Mucosa of rectum (tissue), 2 donors: ENCODE data around the gene CEACAM19.

Experiments used
- H3K27ac ChIP-seq, 2 donors: one replicate each; pipeline ENCODE4 v1.7.0; 2013; ENCODE audit warnings: inconsistent platforms in 2 of 2, low read depth in 2 of 2, low read length in 2 of 2
- H3K27me3 ChIP-seq, 2 donors: one replicate each; pipeline ENCODE4 v1.7.0; 2013; ENCODE audit warnings: low read length in 2 of 2; ENCODE audit not compliant: control insufficient read depth in 2 of 2, insufficient read depth in 2 of 2
- H3K36me3 ChIP-seq, 2 donors: one replicate each; pipeline ENCODE4 v1.7.0; 2013; ENCODE audit warnings: low read length in 2 of 2; ENCODE audit not compliant: control insufficient read depth in 2 of 2, insufficient read depth in 2 of 2
- H3K4me1 ChIP-seq, 2 donors: one replicate each; pipeline ENCODE4 v1.7.0; 2013; ENCODE audit warnings: low read length in 2 of 2, mild to moderate bottlenecking in 1 of 2; ENCODE audit not compliant: control insufficient read depth in 2 of 2, insufficient read depth in 2 of 2
- H3K4me3 ChIP-seq, 2 donors: one replicate each; pipeline ENCODE4 v1.7.0; 2013; ENCODE audit warnings: low read length in 2 of 2
- H3K9ac ChIP-seq, 2 donors: one replicate each; pipeline ENCODE4 v1.7.0; 2013; ENCODE audit warnings: low read length in 2 of 2, low read depth in 1 of 2, mild to moderate bottlenecking in 1 of 2
- H3K9me3 ChIP-seq, 2 donors: one replicate each; pipeline ENCODE4 v1.7.0; 2013; ENCODE audit warnings: low read length in 2 of 2; ENCODE audit not compliant: control insufficient read depth in 2 of 2
- donor health status: healthy.
- donor health status: Normal muscosa, but diverticular disease.

CEACAM19 gene

DNA sequence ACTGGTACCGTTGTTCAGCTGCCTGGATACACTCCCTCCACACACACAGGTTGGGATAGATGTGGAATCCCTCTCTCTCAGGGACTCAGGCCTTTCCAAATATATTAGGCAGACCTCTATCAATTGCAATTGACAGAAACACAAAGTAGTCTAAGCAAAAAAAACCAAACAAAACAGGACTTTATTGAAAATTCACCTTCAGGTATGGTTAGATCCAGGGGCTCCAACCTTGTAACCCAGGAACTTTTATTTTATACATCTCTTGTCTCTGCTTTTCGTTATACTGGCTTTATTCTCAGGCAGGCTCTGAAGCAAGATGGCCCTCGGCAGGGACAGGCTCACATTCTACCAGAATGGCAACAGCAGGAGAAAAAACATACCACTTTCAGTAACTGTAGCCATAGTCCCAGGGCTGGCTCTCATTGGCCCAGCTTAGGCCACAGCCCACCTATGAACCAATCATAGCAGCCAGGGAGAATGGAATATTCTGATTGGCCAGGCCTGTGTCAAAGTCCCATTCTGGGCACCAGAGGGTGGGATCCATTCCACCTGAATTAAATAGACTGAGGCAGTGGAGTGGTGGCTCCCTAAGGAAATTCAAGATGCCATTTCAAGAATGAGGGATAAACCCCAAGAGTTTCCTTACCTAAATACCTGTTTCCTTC is 13.1 kb upstream of the CEACAM19 start:
- Histone ChIP-seq H3K27me3 (no peaks in the 10 kb centered on the region), H3K4me1 (peaks cover 0 to 3% of the 10 kb centered on the region in 2 donors), H3K4me3 (no peak overlapping the region), H3K27ac (no peak overlapping the region), H3K9ac (no peak overlapping the region), H3K9me3 (no peaks in the 10 kb centered on the region), H3K36me3 (peaks cover 51 to 60% of the 10 kb centered on the region in 2 donors)

DNA sequence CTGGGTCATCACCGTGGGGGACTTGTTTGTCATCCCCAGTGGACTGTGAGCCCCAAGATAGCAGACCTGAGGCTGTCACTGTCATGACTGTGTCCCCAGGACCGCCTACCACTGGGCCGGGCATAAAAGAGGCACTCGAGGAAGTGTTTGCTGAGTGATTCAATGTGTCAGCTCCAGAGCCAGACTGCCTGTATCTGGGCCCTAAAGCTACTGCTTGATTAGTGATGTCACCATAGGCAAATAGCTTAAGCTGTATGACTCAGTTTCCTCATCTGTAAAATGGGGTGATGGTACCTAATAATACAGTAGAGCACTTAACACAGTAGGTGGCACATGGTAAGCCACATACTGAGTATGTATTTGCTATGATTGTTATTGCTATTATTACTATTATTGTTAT is 11.2 kb upstream of the CEACAM19 start:
- Histone ChIP-seq H3K27ac (no peak overlapping the region), H3K4me3 (no peak overlapping the region), H3K9ac (no peak overlapping the region), H3K9me3 (no peaks in the 10 kb centered on the region), H3K36me3 (peaks cover 48 to 53% of the 10 kb centered on the region in 2 donors), H3K27me3 (no peaks in the 10 kb centered on the region), H3K4me1 (peaks cover 0 to 3% of the 10 kb centered on the region in 2 donors)

DNA sequence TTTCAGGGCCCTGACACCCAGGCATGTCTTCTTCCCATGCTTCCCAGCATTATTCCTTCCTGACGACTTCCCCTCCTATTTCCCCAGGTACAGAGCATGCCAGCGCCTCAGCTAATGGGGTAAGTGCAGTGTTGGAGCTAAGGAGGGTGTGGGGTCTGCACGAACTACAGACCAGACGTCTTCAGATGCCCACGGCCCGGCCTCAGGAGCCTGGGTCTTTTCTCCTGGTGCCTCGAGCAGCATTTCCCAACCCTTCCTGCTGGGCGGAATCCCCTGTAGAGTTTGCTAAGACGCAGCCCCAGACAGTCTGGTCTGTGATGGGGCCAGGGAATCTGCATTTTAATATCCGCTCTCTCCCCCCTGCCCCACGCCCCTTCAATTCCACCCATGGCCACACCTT is 10.1 kb upstream of the CEACAM19 start:
- Histone ChIP-seq H3K4me1 (peaks cover 0 to 3% of the 10 kb centered on the region in 2 donors), H3K9me3 (no peaks in the 10 kb centered on the region), H3K27ac (no peak overlapping the region), H3K9ac (no peak overlapping the region), H3K36me3 (peaks cover 38 to 42% of the 10 kb centered on the region in 2 donors), H3K4me3 (no peak overlapping the region), H3K27me3 (no peaks in the 10 kb centered on the region)

- Histone ChIP-seq H3K4me1 (peaks cover 0 to 3% of the 10 kb centered on the region in 2 donors), H3K27me3 (no peaks in the 10 kb centered on the region), H3K36me3 (peaks cover 34 to 40% of the 10 kb centered on the region in 2 donors), H3K9me3 (no peaks in the 10 kb centered on the region), H3K27ac (no peak overlapping the region), H3K9ac (no peak overlapping the region), H3K4me3 (no peak overlapping the region)
Measured at GRCh38 chr19:44661904-44662303, 9.4 kb upstream of the CEACAM19 start.

- H3K9ac ChIP-seq, result no peak overlapping the region
- H3K36me3 ChIP-seq, result peaks cover 34% of the 10 kb centered on the region in 2 donors
Measured at GRCh38 chr19:44662691-44663385, 8.4 kb upstream of the CEACAM19 start.

GRCh38 chr19:44663996-44664395 is 7.3 kb upstream of the CEACAM19 start:
- H3K27ac ChIP-seq, result no peak overlapping the region
- peaks cover 29 to 34% of the 10 kb centered on the region in 2 donors for H3K36me3 ChIP-seq
- H3K27me3 ChIP-seq, result no peaks in the 10 kb centered on the region
- H3K9me3 ChIP-seq, result no peaks in the 10 kb centered on the region
- H3K9ac ChIP-seq, result no peak overlapping the region
- no peaks in the 10 kb centered on the region for H3K4me1 ChIP-seq
- H3K4me3 ChIP-seq, result no peak overlapping the region

More at GRCh38 chr19:44662691-44663385, 8.4 kb upstream of the CEACAM19 start:
- Histone ChIP-seq H3K9me3 (no peaks in the 10 kb centered on the region), H3K4me1 (no peaks in the 10 kb centered on the region), H3K4me3 (no peak overlapping the region), H3K27me3 (no peaks in the 10 kb centered on the region), H3K27ac (no peak overlapping the region)

DNA sequence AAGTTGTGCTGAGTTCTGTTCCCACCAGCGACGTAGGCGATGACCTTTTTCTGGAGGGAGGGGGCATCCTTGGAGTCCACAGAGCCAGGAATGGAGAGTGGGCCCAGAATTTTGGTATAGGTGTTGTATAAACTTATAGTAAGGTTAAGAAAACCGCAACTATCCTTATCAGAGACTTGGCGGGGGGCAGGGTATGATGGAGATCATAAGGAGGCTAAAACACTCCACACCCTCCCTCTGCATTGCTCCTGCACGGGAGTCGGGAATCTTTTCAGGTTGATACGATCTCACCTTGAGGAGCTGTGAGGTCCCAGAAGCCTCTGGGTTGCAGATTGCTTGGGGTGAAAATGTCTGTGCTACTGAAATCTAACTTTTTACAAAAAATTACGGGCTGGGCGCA is 6.3 kb upstream of the CEACAM19 start:
- Histone ChIP-seq H3K36me3 (peaks cover 23 to 30% of the 10 kb centered on the region in 2 donors), H3K27ac (no peak overlapping the region), H3K4me1 (no peaks in the 10 kb centered on the region), H3K9me3 (no peaks in the 10 kb centered on the region), H3K27me3 (no peaks in the 10 kb centered on the region), H3K4me3 (no peak overlapping the region), H3K9ac (no peak overlapping the region)

DNA sequence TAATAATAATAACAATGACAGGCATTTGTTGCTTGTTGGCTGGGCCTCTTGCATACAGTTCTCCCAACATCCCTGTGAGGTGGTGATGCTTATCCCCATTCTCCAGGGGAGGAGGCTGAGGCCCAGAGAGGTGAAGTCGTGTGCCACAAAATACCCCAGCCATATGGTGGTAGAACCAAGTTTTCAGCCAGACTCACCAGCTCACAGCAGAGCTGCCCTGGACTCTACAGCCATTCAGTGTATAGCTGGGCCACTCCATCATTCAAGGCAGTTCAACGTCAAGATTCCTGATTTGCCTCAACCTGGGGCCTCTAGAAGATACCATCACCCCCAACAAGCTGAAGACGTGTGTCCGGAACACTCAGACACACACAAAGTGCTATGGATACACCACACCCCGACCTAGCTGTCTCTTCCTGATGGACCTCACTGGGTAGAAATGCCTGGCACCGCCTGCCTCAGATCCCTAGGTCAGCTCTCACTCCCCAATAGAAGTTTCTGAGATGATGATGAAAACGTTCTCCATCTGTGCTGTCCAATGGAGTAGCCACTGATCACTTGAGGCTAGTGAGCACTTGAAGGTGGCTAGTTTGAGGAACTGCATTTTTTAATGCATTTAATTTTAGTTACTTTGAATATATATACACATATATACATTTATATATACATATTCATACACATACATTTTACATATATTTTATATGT is 4.3 kb upstream of the CEACAM19 start:
- no peaks in the 10 kb centered on the region for H3K27me3 ChIP-seq

GRCh38 chr19:44668985-44669764 is 2.1 kb upstream of the CEACAM19 start:
- Histone ChIP-seq H3K27me3 (no peaks in the 10 kb centered on the region), H3K4me3 (no peak overlapping the region), H3K36me3 (no peaks in the 10 kb centered on the region), H3K4me1 (no peaks in the 10 kb centered on the region), H3K27ac (no peak overlapping the region), H3K9me3 (no peaks in the 10 kb centered on the region), H3K9ac (no peak overlapping the region)

More for the DNA sequence above, 4.3 kb upstream of the CEACAM19 start:
- Histone ChIP-seq H3K4me3 (no peak overlapping the region), H3K9ac (no peak overlapping the region), H3K4me1 (no peaks in the 10 kb centered on the region), H3K9me3 (no peaks in the 10 kb centered on the region), H3K27ac (no peak overlapping the region), H3K36me3 (peaks cover 10 to 16% of the 10 kb centered on the region in 2 donors)
